Neural progenitor cell (in vitro differentiated cells): ENCODE measurements around the gene MFAP2. TPM values are rescaled to one million over a fixed set of nuclear protein-coding genes. Genes with fewer than 3 reads are reported as not detected.

Experiments
- DNase-seq: peaks from one replicate; pipeline ENCODE4 v3.0.0-alpha.2; 2016; ENCODE audit warnings: low spot score
- H2AFZ ChIP-seq: fragments of 200-600 bp; sonication (generic); replicated peaks from 2 replicates; pipeline ENCODE4 v1.6.1; 2016; ENCODE audit warnings: antibody characterized with exemption
- H3F3A ChIP-seq: fragments of 200-600 bp; sonication (generic); 2 replicates; pipeline ENCODE4 v1.6.1; 2016; ENCODE audit warnings: antibody characterized with exemption, low read depth
- H3K27ac ChIP-seq: fragments of 200-600 bp; sonication (generic); 2 replicates; pipeline ENCODE4 v1.5.1; 2016; ENCODE audit warnings: mild to moderate bottlenecking
- H3K27me3 ChIP-seq: fragments of 200-600 bp; sonication (generic); 2 replicates; pipeline ENCODE4 v1.6.1; 2016; ENCODE audit warnings: mild to moderate bottlenecking, moderate library complexity
- H3K36me3 ChIP-seq: fragments of 200-600 bp; sonication (generic); 2 replicates; pipeline ENCODE4 v1.5.1; 2016
- H3K4me1 ChIP-seq: fragments of 200-600 bp; sonication (generic); 2 replicates; pipeline ENCODE4 v1.6.1; 2016; ENCODE audit warnings: mixed run types
- H3K4me2 ChIP-seq: fragments of 200-600 bp; sonication (generic); 2 replicates; pipeline ENCODE4 v1.6.1; 2016
- H3K4me3 ChIP-seq: fragments of 200-600 bp; sonication (generic); 2 replicates; pipeline ENCODE4 v1.5.1; 2016
- H3K79me2 ChIP-seq: fragments of 200-600 bp; sonication (generic); 2 replicates; pipeline ENCODE4 v1.6.1; 2016; ENCODE audit warnings: low read depth
- H3K9ac ChIP-seq: fragments of 200-600 bp; sonication (generic); 2 replicates; pipeline ENCODE4 v1.6.1; 2016
- H3K9me3 ChIP-seq: fragments of 200-600 bp; sonication (generic); 2 replicates; pipeline ENCODE4 v1.5.1; 2016; ENCODE audit warnings: low read depth
- H4K20me1 ChIP-seq: fragments of 200-600 bp; sonication (generic); 2 replicates; pipeline ENCODE4 v1.6.1; 2016; ENCODE audit warnings: low read depth
- H3K27ac Mint-ChIP-seq: 3 replicates; pipeline ENCODE4 v1.8.0; 2021; ENCODE audit warnings: mixed read lengths
- H3K27me3 Mint-ChIP-seq: 2 replicates; pipeline ENCODE4 v1.8.0; 2022; ENCODE audit warnings: low read depth, mild to moderate bottlenecking, inconsistent platforms, moderate library complexity, mixed read lengths; ENCODE audit not compliant: insufficient read depth
- H3K36me3 Mint-ChIP-seq: 3 replicates; pipeline ENCODE4 v1.8.0; 2021; ENCODE audit warnings: mixed read lengths
- H3K4me1 Mint-ChIP-seq: 3 replicates; pipeline ENCODE4 v1.8.0; 2021; ENCODE audit warnings: mixed read lengths
- H3K4me3 Mint-ChIP-seq: 3 replicates; pipeline ENCODE4 v1.8.0; 2021; ENCODE audit warnings: mild to moderate bottlenecking, moderate library complexity, mixed read lengths
- H3K9me3 Mint-ChIP-seq: 3 replicates; pipeline ENCODE4 v1.8.0; 2020; ENCODE audit warnings: mixed read lengths
- CTCF ChIP-seq: fragments of 200-600 bp; sonication (generic); IDR thresholded peaks from 2 replicates; pipeline ENCODE4 v1.5.1; 2017; ENCODE audit warnings: antibody characterized with exemption, mild to moderate bottlenecking
- EZH2 ChIP-seq: fragments of 200-600 bp; sonication (generic); IDR thresholded peaks from 2 replicates; pipeline ENCODE4 v1.6.1; 2017; ENCODE audit warnings: antibody characterized with exemption, mild to moderate bottlenecking, moderate library complexity
- EZH2phosphoT487 ChIP-seq: fragments of 200-600 bp; sonication (generic); IDR thresholded peaks from 2 replicates; pipeline ENCODE4 v1.6.1; 2017; ENCODE audit warnings: antibody characterized with exemption
- total RNA-seq: library from RNA; depleted of rRNA; stranded (reverse); fragments of >200 nt; gene quantifications from 2 replicates; pipeline ENCODE4 v1.2.3, GENCODE V29; 2015; ENCODE audit warnings: low replicate concordance

Gene MFAP2
- total RNA-seq, 1 donor from 2014 or later = 68.8 TPM

DNA sequence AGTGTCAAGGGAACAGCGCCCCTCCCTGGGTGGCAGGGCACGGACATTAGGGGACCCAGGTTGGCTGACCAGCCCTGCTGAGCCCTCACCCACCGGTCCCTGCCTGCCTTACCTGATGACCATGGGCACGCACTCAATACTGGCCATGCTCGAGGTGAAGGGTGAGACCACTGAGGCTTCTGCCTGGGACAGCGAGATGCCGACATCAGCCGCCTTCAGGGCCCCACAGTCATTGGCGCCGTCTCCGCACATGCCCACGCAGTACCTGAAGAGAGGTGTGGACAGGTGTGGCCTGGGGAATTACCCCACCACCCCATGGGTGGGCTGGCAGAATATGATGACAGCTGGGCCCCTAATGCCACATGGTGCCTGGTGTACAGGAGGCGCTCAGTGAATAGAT is 7.8 kb upstream of the MFAP2 start:
- Histone ChIP-seq H3K27me3 (no peaks in the 10 kb centered on the region), H3K79me2 (no peaks in the 10 kb centered on the region), H3K4me1 (peaks cover 3% of the 10 kb centered on the region), H3K36me3 (no peaks in the 10 kb centered on the region), H3F3A (peaks cover 3% of the 10 kb centered on the region), H2AFZ (no peak overlapping the region), H3K4me3 (no peak overlapping the region), H4K20me1 (no peaks in the 10 kb centered on the region), H3K27ac (no peak overlapping the region), H3K9me3 (no peaks in the 10 kb centered on the region), H3K9ac (no peak overlapping the region), H3K4me2 (no peak overlapping the region)
- no peak overlapping the region for H3K27ac Mint-ChIP-seq
- peaks cover 9% of the 10 kb centered on the region for H3K4me1 Mint-ChIP-seq
- H3K4me3 Mint-ChIP-seq = no peak overlapping the region
- no peaks in the 10 kb centered on the region for H3K9me3 Mint-ChIP-seq
- H3K36me3 Mint-ChIP-seq = peaks cover 5% of the 10 kb centered on the region
- TF ChIP-seq EZH2phosphoT487 (no peak), EZH2 (no peak), CTCF (no peak)
- DNase-seq = no peak
- H3K27me3 Mint-ChIP-seq = peaks cover 3% of the 10 kb centered on the region

DNA sequence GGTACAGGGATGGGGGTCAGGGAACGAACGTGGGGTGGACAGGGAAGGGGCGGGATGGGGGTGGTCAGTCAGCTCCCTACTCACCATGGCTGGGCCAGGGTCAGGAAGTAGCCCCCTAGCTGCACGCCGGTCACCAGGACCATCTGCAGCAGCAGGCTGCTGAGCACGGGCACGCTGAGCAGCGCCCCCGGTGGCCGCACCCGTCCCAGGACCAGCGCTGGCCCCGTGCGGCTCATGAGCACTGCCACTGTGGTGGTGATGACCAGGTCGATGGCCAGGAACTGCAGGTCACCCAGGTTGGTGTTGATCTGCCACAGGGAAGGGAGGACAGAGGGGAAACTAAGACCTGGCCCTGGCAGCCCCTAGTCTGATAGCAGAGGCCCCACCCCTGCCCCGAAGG is 6.5 kb upstream of the MFAP2 start:
- no peaks in the 10 kb centered on the region for H3K27me3 ChIP-seq
- no peak overlapping the region for H2AFZ ChIP-seq
- no peak overlapping the region for H3K27ac ChIP-seq
- no peaks in the 10 kb centered on the region for H3K9me3 ChIP-seq
- H3K27ac Mint-ChIP-seq = peak overlapping the region; percentile 33
- no peaks in the 10 kb centered on the region for H4K20me1 ChIP-seq
- peaks cover 10% of the 10 kb centered on the region for H3K4me1 ChIP-seq
- no peak overlapping the region for H3K4me3 ChIP-seq
- H3K27me3 Mint-ChIP-seq = peaks cover 3% of the 10 kb centered on the region
- no peaks in the 10 kb centered on the region for H3K79me2 ChIP-seq
- peaks cover 17% of the 10 kb centered on the region for H3K4me1 Mint-ChIP-seq
- TF ChIP-seq EZH2phosphoT487 (no peak), EZH2 (no peak), CTCF (peak; percentile 82)
- peaks cover 5% of the 10 kb centered on the region for H3K36me3 Mint-ChIP-seq
- H3K36me3 ChIP-seq = no peaks in the 10 kb centered on the region
- H3K9ac ChIP-seq = no peak overlapping the region
- peak; percentile 79 for DNase-seq
- no peak overlapping the region for H3K4me3 Mint-ChIP-seq
- no peaks in the 10 kb centered on the region for H3K9me3 Mint-ChIP-seq
- H3K4me2 ChIP-seq = no peak overlapping the region
- peaks cover 8% of the 10 kb centered on the region for H3F3A ChIP-seq

DNA sequence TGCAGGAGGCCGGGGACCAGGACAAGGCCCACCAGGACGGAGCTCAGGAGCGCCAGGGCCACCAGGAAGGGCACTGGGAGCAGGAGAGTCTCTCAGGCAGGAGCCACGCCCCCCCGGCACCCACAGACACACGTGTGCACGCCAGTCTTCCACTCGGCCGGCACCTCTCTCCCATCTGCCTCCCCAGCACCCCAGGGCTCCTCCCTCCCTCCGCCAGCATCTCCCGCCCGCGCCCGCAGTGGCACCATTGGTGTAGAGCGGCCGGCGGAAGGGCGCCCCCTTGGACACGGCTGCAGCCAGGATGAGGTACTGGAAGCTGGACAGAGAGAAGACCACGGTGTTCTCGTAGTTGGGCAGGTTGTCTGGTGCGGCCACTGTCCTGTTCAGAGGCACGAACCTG is 6.1 kb upstream of the MFAP2 start:
- no peaks in the 10 kb centered on the region for H3K9me3 Mint-ChIP-seq
- Histone ChIP-seq H3K27me3 (no peaks in the 10 kb centered on the region), H4K20me1 (no peaks in the 10 kb centered on the region), H3K4me2 (no peak overlapping the region), H3F3A (peaks cover 9% of the 10 kb centered on the region), H3K9ac (no peak overlapping the region), H3K36me3 (no peaks in the 10 kb centered on the region), H3K9me3 (no peaks in the 10 kb centered on the region), H2AFZ (no peak overlapping the region), H3K4me3 (no peak overlapping the region), H3K27ac (no peak overlapping the region), H3K79me2 (no peaks in the 10 kb centered on the region), H3K4me1 (peaks cover 10% of the 10 kb centered on the region)
- H3K4me1 Mint-ChIP-seq = peaks cover 17% of the 10 kb centered on the region
- H3K27me3 Mint-ChIP-seq = peaks cover 3% of the 10 kb centered on the region
- peaks cover 5% of the 10 kb centered on the region for H3K36me3 Mint-ChIP-seq
- H3K27ac Mint-ChIP-seq = no peak overlapping the region
- DNase-seq = no peak
- no peak overlapping the region for H3K4me3 Mint-ChIP-seq
- TF ChIP-seq EZH2phosphoT487 (no peak), CTCF (no peak), EZH2 (no peak)
